NCI-H345 treated with DMSO at 0.1 percent for 48 hours (cell line): ENCODE measurements around the gene WWTR1.

ENCODE experiments used
- DNase-seq: peaks from one replicate; lab custom pipeline; 2025; ENCODE audit not compliant: unreplicated experiment; lab: John Stamatoyannopoulos, UW

The WWTR1 gene

GRCh38 chr3:149571381-149571780 is 86.4 kb downstream of the WWTR1 start:
- no peak for DNase-seq

- DNase-seq, result no peak
Measured at GRCh38 chr3:149570016-149570415, 87.8 kb downstream of the WWTR1 start.

- no peak for DNase-seq
Measured at GRCh38 chr3:149567381-149567780, 90.4 kb downstream of the WWTR1 start.

- no peak for DNase-seq
Measured at GRCh38 chr3:149566292-149566975, 91.4 kb downstream of the WWTR1 start.

GRCh38 chr3:149564079-149564478 is 93.7 kb downstream of the WWTR1 start:
- DNase-seq, result no peak

- no peak for DNase-seq
Measured at GRCh38 chr3:149563114-149563513, 94.7 kb downstream of the WWTR1 start.

GRCh38 chr3:149560617-149561016 is 97.2 kb downstream of the WWTR1 start:
- DNase-seq, result no peak

- no peak for DNase-seq
Measured at GRCh38 chr3:149560001-149560400, 97.8 kb downstream of the WWTR1 start.

- no peak for DNase-seq
Measured at GRCh38 chr3:149559525-149559924, 98.3 kb downstream of the WWTR1 start.

- no peak for DNase-seq
Measured at GRCh38 chr3:149555927-149556326, 101.9 kb downstream of the WWTR1 start.

GRCh38 chr3:149554826-149555225 is 103.0 kb downstream of the WWTR1 start:
- DNase-seq, result no peak

GRCh38 chr3:149553781-149554451 is 103.9 kb downstream of the WWTR1 start:
- no peak for DNase-seq

- DNase-seq, result no peak
Measured at GRCh38 chr3:149552700-149553099, 105.1 kb downstream of the WWTR1 start.

GRCh38 chr3:149551500-149551899 is 106.3 kb downstream of the WWTR1 start:
- DNase-seq, result no peak

GRCh38 chr3:149548669-149549065 is 109.2 kb downstream of the WWTR1 start:
- no peak for DNase-seq

- no peak for DNase-seq
Measured at GRCh38 chr3:149547954-149548668, 109.7 kb downstream of the WWTR1 start.

- no peak for DNase-seq
Measured at GRCh38 chr3:149547413-149547812, 110.4 kb downstream of the WWTR1 start.

GRCh38 chr3:149545049-149545448 is 112.8 kb downstream of the WWTR1 start:
- DNase-seq, result no peak

GRCh38 chr3:149542375-149543312 is 115.2 kb downstream of the WWTR1 start:
- no peak for DNase-seq

- DNase-seq, result no peak
Measured at GRCh38 chr3:149541091-149541491, 116.7 kb downstream of the WWTR1 start.

- no peak for DNase-seq
Measured at GRCh38 chr3:149538371-149538770, 119.5 kb downstream of the WWTR1 start.
